HepG2 (cell line): Measurements from ENCODE around the gene SRP9. TPM values are rescaled to one million over a fixed set of nuclear protein-coding genes. Genes with fewer than 3 reads are reported as not detected.

Experiments
- CEBPZ ChIP-seq: IDR thresholded peaks from 2 replicates; pipeline ENCODE4 v1.6.1; 2012; ENCODE audit warnings: low read length, improper control_type of control experiment
- FOXA1 ChIP-seq, 2 experiments: fragments of 450-650 bp in 1 of 2; sonication (generic) in 1 of 2; formaldehyde crosslinking in 1 of 2; IDR thresholded peaks; 2 replicates each; pipeline versions ENCODE4 v1.4.0 to v1.6.1; 2016 to 2020; ENCODE audit warnings: missing genetic modification reagents in 1 of 2
- MED1 ChIP-seq: sonication (generic); formaldehyde crosslinking; IDR thresholded peaks from 2 replicates; pipeline ENCODE4 v1.4.0; 2020; ENCODE audit warnings: missing genetic modification reagents
- PAF1 ChIP-seq: IDR thresholded peaks from 2 replicates; pipeline ENCODE4 v1.6.1; 2016; ENCODE audit warnings: missing genetic modification reagents, missing compliant biosample characterization
- PHF8 ChIP-seq: sonication (generic); formaldehyde crosslinking; IDR thresholded peaks from 2 replicates; pipeline ENCODE4 v1.5.0; 2020; ENCODE audit warnings: missing genetic modification reagents
- SP4 ChIP-seq: sonication (generic); formaldehyde crosslinking; IDR thresholded peaks from 2 replicates; pipeline ENCODE4 v1.8.1; 2023; ENCODE audit warnings: mild to moderate bottlenecking, missing genetic modification reagents
- ZFP41 ChIP-seq: sonication (generic); formaldehyde crosslinking; IDR thresholded peaks from 2 replicates; pipeline ENCODE4 v1.4.0; 2020; ENCODE audit warnings: mild to moderate bottlenecking, missing genetic modification reagents, borderline replicate concordance
- ZNF30 ChIP-seq: sonication (generic); formaldehyde crosslinking; IDR thresholded peaks from 2 replicates; pipeline ENCODE4 v1.5.0; 2020; ENCODE audit warnings: mild to moderate bottlenecking, missing genetic modification reagents
- ZNF343 ChIP-seq: sonication (generic); formaldehyde crosslinking; IDR thresholded peaks from 2 replicates; pipeline ENCODE4 v1.4.0; 2020; ENCODE audit warnings: mild to moderate bottlenecking, missing genetic modification reagents
- ZNF484 ChIP-seq: sonication (generic); formaldehyde crosslinking; IDR thresholded peaks from 2 replicates; pipeline ENCODE4 v1.5.1; 2020; ENCODE audit warnings: mild to moderate bottlenecking, low read depth, missing genetic modification reagents, borderline replicate concordance
- ZNF501 ChIP-seq: sonication (generic); formaldehyde crosslinking; IDR thresholded peaks from 2 replicates; pipeline ENCODE4 v1.5.1; 2020; ENCODE audit warnings: mild to moderate bottlenecking, moderate library complexity, missing genetic modification reagents
- ZNF883 ChIP-seq: sonication (generic); formaldehyde crosslinking; IDR thresholded peaks from 2 replicates; pipeline ENCODE4 v1.5.1; 2020; ENCODE audit warnings: mild to moderate bottlenecking, missing genetic modification reagents; ENCODE audit errors: not compliant biosample characterization
- polyA plus RNA-seq, 8 experiments: library from polyadenylated mRNA; depleted of rRNA in 3 of 8; stranded (reverse) in 7 of 8; unstranded in 1 of 8; fragments of >200 nt; fragmentation: Illumina TruSeq in 4 of 8; extraction: Trizol in 4 of 8; gene quantifications; 2 replicates each; pipeline versions ENCODE4 v1.2.1 to v1.2.3, GENCODE V29; 2011 to 2016; ENCODE audit warnings: low read depth in 4 of 8, missing spikeins in 1 of 8, mixed read lengths in 1 of 8; ENCODE audit not compliant: insufficient read depth in 1 of 8
- total RNA-seq, 5 experiments: library from RNA; depleted of rRNA; stranded (reverse); fragments of >200 nt; fragmentation: Illumina TruSeq; extraction: Trizol; gene quantifications; 2 replicates each; pipeline ENCODE4 v1.2.3, GENCODE V29; 2016; ENCODE audit warnings: low read depth in 1 of 5
- TF ChIP-seq, protein P1 (sequence below): fragments of 450-650 bp; IDR thresholded peaks from 2 replicates; pipeline ENCODE4 v1.6.1; 2017; ENCODE audit warnings: mild to moderate bottlenecking
- TF ChIP-seq, protein P2 (sequence below): sonication (generic); formaldehyde crosslinking; IDR thresholded peaks from 2 replicates; pipeline ENCODE4 v1.5.0; 2020; ENCODE audit warnings: mild to moderate bottlenecking, missing genetic modification reagents
- TF ChIP-seq, protein P3 (sequence below): sonication (generic); formaldehyde crosslinking; IDR thresholded peaks from 2 replicates; pipeline ENCODE4 v1.4.0; 2020; ENCODE audit warnings: missing genetic modification reagents

The SRP9 gene
- total and polyA plus RNA-seq, 2 of the 13 experiments (the other 11 are each of a cell fraction or from before 2014, with no cell fraction given) = 251 to 307 TPM

GRCh38 chr1:225768662-225769426 lies 8.8 kb upstream of the SRP9 start (continued):
- TF ChIP-seq, protein P1, sequence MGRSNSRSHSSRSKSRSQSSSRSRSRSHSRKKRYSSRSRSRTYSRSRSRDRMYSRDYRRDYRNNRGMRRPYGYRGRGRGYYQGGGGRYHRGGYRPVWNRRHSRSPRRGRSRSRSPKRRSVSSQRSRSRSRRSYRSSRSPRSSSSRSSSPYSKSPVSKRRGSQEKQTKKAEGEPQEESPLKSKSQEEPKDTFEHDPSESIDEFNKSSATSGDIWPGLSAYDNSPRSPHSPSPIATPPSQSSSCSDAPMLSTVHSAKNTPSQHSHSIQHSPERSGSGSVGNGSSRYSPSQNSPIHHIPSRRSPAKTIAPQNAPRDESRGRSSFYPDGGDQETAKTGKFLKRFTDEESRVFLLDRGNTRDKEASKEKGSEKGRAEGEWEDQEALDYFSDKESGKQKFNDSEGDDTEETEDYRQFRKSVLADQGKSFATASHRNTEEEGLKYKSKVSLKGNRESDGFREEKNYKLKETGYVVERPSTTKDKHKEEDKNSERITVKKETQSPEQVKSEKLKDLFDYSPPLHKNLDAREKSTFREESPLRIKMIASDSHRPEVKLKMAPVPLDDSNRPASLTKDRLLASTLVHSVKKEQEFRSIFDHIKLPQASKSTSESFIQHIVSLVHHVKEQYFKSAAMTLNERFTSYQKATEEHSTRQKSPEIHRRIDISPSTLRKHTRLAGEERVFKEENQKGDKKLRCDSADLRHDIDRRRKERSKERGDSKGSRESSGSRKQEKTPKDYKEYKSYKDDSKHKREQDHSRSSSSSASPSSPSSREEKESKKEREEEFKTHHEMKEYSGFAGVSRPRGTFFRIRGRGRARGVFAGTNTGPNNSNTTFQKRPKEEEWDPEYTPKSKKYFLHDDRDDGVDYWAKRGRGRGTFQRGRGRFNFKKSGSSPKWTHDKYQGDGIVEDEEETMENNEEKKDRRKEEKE = no peak
- TF ChIP-seq, protein P2, sequence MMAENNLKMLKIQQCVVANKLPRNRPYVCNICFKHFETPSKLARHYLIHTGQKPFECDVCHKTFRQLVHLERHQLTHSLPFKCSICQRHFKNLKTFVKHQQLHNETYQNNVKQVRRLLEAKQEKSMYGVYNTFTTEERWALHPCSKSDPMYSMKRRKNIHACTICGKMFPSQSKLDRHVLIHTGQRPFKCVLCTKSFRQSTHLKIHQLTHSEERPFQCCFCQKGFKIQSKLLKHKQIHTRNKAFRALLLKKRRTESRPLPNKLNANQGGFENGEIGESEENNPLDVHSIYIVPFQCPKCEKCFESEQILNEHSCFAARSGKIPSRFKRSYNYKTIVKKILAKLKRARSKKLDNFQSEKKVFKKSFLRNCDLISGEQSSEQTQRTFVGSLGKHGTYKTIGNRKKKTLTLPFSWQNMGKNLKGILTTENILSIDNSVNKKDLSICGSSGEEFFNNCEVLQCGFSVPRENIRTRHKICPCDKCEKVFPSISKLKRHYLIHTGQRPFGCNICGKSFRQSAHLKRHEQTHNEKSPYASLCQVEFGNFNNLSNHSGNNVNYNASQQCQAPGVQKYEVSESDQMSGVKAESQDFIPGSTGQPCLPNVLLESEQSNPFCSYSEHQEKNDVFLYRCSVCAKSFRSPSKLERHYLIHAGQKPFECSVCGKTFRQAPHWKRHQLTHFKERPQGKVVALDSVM (CRISPR knock-in tag) = no peak
- TF ChIP-seq PAF1 (CRISPR knock-in tag) = no peak
- TF ChIP-seq ZNF484 (CRISPR knock-in tag) = no peak
- no peak for TF ChIP-seq FOXA1 (IDR thresholded peaks at IDR 0.05)
- TF ChIP-seq FOXA1 (CRISPR knock-in tag; IDR thresholded peaks at IDR 0.05) = peak; percentile 67
- TF ChIP-seq ZNF30 (CRISPR knock-in tag) = no peak
- TF ChIP-seq ZNF343 (CRISPR knock-in tag) = 0 out of 2 replicates have a peak, but pooled peaks have one; percentile 11
- no peak for TF ChIP-seq SP4
- peak; percentile 36; the same call in 1 of the 2 replicates for TF ChIP-seq PHF8
- no peak for TF ChIP-seq ZFP41 (CRISPR knock-in tag)
- TF ChIP-seq CEBPZ = no peak
- TF ChIP-seq ZNF883 (CRISPR knock-in tag) = no peak
- peak; percentile 65 for TF ChIP-seq MED1 (CRISPR knock-in tag)
- TF ChIP-seq, protein P3, sequence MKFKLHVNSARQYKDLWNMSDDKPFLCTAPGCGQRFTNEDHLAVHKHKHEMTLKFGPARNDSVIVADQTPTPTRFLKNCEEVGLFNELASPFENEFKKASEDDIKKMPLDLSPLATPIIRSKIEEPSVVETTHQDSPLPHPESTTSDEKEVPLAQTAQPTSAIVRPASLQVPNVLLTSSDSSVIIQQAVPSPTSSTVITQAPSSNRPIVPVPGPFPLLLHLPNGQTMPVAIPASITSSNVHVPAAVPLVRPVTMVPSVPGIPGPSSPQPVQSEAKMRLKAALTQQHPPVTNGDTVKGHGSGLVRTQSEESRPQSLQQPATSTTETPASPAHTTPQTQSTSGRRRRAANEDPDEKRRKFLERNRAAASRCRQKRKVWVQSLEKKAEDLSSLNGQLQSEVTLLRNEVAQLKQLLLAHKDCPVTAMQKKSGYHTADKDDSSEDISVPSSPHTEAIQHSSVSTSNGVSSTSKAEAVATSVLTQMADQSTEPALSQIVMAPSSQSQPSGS (CRISPR knock-in tag) = no peak
- TF ChIP-seq ZNF501 (CRISPR knock-in tag) = no peak
